Hematopoietic multipotent progenitor cell treated with erythropoietin and hydrocortisone succinate and interleukin-3 and kit ligand, for 8 days (in vitro differentiated cells): ENCODE measurements around the gene NAV2.

Experiments
- DNase-seq: peaks from one replicate; pipeline ENCODE4 v3.0.0-alpha.2; 2015

Gene NAV2

DNA sequence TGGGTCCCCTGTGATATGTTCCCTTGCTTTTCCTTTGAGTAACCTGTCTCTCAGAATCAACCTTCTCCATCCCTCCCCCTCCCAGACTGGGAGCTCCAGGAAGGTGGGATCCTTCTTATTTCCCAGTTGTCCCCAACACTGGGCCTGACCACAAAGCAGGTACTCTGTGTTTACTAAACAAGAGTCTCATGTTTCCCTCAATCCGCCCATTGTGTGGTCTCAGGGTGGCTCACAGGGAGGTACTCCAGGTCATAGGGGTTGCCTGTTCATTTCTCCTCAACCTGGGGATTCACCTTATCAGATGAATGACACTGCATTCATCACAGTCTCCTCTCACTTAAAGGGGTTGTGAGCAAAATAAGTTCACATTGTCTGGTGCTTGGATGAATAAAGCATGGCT lies 26.4 kb upstream of the NAV2 start:
- DNase-seq, result no peak

DNA sequence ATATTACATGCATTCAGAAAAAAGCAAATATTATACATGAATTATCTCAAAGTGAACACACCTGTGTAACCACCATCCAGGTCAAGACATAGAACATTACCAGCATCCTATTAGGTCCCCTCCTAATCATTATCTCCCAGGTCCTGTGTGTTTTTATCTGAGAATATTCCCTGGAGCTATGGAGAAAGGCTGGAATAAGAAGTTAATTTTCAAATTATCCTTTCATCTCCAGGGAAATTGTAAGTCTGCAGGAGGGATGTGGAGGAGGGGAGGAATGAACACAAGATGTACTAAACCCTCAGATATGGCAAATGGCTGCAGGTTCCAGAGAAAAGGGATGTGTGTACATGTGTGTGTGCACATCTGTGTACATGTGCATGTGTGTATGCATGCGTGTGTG lies 25.2 kb upstream of the NAV2 start:
- no peak for DNase-seq

DNA sequence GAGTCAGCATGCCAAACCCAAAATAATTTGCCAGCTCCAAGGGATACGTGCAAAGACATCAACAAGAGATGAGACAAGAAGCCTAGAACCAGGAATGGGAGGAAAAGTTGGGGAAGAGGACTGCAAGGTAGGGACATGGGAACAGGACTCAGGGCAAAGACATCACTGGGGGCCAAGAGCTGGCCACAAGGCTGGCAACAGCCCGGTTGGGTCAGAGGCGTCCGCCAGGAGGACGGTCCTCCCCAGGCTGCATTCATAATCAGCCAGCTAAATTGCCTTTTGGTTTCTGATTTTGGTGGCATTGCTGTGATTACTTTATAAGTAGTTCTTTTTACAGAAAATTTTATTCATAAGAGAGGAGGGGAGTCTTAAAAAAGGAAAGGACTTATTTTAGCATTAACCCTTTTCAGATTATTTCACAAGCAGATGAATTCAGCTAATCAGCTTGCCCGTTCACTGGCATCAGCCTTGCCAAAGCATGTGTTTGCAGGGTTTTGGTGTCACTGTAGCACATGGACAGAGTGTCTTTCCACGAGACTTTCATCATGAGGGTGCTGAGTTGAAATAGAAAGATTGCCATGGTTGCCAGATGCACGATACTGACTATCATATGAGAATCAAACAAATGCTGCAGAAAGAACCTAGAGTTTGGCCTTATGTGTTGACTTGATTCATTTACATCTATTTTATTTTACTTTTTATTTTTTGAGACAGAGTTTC lies 23.2 kb upstream of the NAV2 start:
- no peak for DNase-seq

DNA sequence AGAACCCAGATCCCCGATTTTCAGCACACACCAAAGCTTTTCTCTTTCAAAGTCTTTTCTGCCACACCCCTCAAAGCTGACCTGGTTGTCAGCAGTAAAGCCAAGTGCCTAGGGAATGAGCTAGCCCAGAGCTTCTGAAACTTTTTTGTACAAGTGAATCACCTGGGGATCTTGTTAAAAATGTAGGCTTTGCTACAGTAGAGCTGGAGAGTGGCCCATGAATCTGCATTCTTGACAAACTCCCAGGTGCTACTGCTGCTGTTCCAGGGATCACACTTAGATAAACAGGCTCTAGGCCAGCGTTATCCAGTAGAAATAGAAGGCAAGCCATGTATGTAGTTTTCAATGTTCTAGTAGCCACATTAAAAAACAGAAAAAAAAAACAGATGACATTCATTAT lies 21.8 kb upstream of the NAV2 start:
- no peak for DNase-seq

DNA sequence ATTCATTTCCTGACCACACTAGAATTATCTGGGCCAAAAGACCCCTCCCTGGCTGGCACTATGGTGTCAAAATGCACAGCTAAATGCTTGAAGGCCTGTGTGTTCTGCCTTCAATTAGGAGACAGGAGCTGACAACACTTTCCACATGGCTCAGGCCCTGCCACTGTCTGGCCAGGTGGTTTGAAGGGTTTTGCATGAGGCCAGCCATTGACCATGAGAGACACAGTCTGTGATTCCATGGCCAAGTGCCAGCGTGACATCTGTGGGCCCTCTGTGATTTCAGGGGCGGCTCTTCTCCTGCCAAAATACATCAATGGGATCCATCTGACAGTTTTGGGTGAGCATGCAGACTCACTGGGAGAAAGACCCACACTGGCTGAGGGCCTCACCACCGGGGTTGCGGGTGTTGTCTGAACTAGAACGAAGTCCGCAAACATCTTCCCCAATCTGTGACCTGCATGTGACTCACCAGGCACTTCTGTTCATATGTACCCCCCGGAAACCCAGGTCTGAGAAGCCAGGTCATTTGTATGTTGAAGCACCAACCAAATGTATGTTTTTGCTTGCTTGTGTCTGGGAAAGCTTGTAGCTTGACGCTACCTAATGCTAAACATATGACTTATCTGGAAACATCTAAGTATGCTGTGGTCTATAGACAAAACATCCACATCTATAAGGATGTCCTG lies 20.7 kb upstream of the NAV2 start:
- DNase-seq, result no peak

DNA sequence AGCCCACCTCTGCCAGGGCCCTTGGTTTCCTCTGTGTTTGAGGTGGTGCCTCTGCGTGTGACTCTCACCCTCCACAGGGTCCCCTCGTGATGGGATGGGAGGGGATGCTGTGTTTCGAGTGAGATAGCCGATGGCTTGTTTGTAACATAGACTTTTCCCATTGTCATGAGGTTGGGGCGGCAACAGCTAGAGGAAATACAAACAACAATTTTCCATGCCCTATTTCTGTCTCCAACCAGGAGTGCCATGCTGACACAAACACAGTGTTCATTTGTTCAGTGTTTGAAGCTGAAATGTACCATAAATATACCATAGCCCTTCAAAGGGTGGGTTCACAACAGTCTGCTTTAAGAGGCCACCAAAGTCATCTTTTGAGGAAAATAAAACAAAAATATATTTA lies 19.5 kb upstream of the NAV2 start:
- DNase-seq, result no peak

DNA sequence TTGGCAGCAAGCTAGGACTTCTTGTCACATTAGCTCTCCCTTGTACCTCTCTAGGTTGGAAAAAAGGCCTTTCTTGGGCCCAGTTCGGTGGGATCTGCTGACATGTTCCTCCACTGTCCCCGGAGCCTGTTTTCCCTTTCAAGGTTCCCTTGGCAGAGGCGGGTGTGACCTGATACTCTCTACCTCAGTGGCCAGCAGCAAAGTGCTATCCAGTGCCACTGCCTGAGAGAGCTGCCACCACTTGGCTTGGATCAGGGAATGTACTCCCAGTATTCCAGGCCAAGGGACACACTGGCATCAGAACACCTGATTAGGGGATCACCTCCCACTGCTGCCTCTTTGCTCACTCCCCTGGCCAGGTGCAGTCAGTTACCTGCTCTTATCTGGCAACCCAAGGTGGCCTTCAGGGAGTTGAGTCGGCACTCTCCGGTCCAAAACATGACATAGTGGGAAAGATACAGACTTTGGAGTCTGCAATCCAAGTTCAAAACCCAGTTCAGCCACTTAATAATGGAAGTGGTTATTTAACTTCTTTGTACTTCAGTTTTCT lies 17.8 kb upstream of the NAV2 start:
- DNase-seq, result no peak

DNA sequence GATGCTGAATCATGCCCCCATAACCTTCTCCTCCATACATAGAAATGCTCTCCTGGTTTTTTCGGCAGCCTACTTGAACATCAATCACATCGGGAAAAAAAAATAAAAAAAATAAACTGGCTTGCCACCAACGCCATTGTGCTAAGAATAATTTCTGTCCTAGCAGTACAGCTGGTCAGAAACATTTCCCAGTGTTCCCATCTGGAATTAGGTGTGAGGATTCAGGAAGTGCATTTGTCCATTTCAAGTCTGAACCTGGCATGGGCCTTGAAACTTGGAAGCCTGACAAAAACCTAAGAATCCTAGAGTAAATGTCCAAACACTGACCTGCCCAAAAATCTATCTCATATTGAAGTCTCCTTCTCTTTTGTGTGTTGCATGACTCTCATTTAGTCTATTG lies 16.6 kb upstream of the NAV2 start:
- DNase-seq, result no peak

DNA sequence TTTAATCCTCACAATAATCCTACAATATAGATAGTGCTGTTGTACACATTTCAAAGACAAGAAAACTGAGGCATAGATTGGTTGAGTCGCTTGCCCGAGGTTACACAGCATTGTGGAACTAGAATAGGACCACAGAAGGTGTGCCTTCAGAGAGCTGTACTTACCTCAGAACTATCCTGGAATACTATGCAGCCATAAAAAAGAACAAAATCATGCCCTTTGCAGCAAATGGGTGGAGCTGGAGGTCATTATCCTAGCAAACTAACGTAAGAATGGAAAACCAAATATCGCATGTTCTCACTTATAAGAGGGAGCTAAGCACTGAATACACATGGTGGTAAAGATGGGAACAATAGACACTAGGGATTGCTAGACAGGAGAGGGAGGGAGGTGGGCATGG lies 15.7 kb upstream of the NAV2 start:
- no peak for DNase-seq

DNA sequence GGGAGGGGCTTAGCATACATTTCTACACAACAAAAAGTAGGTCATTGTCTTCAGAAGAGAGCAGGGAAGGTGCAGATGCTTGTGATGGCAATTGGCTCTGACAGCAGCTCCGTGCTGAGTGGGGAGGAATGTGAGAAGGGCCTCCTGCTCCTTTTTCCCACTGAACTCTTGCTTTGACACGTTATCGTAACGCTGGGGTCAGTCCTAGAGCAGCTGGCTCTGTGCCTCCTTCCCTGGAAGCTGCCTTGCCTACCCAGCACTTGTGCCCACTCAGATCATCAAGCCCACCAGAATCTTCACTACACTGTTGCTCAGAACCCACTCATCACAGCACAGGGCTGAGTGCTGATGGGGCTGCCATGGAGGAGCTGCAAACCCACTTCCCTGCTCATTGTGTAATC lies 14.9 kb upstream of the NAV2 start:
- no peak for DNase-seq

DNA sequence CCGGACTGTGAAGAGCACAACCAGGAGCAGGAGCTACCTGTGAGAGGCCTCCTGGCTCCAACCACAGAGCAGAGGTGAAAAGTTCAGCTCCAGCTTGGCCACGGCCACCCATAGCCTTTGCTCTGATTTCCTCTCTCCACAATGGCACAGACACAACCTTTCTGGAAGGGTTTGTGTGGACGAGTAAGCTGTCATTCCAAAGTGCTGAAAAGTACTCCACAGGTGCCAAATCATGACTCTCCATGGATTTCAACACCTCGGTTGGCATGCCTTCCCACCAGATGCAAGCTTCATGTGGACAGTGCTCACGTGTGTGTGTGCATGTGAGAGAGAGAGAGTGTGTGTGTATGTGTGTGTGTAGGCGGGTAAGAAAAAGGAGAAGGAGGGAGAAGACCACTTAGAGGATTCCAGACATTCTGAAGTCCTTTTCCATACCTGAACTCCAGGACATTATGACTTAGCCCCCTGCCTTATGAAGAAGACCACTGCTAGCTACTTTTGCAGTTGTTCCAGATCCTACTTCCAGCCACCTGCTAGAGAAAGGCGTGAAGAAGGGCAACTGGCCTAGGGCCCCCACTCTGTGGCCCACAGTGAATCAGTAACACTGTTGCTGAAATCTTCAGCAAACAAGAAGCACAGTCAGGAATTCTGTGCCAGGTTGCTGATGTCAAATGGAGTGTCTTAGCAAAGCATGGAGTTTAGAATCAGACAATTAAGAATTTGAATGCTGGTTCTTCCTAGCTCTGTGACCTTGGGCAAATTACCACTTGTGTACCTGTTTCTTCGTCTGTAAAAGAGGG lies 13.9 kb upstream of the NAV2 start:
- no peak for DNase-seq

DNA sequence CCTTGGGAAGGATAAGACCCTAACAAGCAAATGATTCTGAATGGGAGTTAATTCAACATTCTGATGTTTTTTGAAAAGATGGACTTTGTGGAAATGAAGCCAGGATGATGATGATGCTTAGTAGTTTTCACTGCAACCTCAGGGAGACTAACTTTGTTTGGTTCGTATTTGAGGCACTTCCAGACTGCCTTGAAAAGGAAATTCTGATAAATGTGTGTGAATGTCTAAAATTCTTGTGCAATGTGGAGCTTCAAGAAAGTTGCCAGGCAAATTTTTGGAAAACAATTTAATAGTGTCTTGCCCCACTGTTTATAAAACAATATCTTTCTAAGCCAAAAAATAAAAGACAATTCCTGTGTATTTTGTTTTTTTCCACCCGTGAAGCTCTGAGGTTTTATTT lies 11.2 kb upstream of the NAV2 start:
- DNase-seq, result no peak

DNA sequence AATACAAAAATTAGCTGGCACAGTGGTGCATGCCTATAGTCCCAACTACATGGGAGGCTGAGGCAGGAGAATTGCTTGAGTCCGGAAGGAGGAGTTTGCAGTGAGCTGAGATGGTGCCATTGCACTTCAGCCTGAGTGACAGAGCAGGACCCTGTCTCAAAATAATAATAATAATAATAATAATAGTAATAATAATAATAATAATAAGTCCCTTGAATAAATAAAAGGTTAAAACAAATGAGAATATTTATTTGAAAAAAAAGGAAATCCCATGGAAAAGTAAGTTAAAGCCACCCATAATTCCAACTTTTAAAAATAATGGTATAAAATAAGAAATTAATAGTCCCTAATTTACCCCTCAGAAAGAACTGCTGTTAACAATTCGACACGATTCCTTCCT lies 10.0 kb upstream of the NAV2 start:
- DNase-seq, result no peak

DNA sequence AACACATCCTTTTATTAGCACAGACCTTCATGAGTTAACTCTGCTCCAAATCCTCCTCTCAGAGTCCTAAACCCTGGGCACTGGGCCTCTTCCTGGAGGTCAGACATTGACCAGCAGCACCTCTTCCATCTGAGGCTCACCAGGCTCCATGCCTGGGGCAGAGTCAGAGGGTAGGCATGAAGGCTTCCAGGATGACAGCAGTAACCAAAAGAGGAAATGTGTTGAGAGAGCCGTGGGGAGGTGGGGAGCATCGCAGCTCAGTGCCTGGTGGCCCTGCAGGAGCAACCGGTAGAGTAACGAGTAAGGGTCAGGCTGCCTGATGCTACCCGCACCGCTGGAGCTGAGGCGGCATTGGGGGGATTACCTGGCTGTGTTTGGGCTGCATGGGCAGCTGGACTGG lies 9.4 kb upstream of the NAV2 start:
- DNase-seq, result no peak

DNA sequence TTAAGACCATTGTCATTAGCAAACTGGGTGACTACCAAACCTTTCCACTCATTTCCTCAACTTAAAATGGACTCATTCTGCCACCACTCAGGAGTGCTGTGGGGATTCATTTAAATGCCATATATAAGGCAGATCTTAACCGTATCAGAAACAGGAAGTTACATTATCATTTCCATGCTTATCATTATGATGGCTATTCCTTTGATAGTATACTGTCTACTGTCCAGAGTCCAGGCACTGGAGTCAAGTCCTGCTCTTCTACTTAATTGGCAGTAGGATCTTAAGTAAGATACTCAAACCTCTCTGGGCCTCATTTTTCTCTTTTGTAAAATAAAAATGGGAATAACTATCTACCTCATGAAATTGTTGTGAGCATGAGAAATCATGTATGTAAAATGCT lies 8.4 kb upstream of the NAV2 start:
- DNase-seq, result no peak

DNA sequence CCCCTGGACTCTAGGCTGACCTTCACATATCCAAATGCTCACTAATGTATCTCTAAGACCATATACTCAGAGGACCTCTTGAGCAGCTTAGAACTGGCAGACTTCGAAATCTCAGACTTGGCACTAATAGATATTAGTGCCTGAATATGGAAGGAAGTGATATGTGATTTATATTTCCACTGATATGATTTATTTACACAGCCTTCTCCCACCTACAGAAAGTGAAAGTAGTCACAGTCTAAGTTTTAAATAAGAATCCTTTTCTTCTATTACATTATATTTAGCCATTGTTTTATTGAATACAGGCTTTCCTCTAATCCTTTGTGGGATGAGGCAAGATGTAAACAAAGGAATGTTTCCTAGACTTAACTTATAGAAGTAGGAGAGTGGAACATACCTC lies 6.7 kb upstream of the NAV2 start:
- DNase-seq, result no peak

DNA sequence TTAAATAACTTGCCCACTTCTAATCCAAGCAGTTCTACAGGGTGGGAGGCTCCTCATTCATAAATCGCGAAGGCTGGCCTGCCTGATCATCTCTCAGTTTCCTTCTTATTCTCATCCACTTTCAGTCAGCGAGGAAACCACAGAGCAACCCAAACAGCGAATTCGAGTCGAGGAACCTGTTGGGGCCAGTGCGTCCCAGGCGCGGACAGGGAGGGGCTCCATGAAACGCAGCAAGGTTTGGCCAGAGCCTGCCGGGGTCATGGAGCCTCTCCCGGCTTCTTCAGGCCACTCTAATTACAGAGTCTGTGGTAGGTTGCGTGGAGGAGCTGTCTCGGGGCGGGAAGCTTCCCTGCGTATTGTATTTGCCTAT lies 741 bp upstream of the NAV2 start:
- DNase-seq, result no peak

DNA sequence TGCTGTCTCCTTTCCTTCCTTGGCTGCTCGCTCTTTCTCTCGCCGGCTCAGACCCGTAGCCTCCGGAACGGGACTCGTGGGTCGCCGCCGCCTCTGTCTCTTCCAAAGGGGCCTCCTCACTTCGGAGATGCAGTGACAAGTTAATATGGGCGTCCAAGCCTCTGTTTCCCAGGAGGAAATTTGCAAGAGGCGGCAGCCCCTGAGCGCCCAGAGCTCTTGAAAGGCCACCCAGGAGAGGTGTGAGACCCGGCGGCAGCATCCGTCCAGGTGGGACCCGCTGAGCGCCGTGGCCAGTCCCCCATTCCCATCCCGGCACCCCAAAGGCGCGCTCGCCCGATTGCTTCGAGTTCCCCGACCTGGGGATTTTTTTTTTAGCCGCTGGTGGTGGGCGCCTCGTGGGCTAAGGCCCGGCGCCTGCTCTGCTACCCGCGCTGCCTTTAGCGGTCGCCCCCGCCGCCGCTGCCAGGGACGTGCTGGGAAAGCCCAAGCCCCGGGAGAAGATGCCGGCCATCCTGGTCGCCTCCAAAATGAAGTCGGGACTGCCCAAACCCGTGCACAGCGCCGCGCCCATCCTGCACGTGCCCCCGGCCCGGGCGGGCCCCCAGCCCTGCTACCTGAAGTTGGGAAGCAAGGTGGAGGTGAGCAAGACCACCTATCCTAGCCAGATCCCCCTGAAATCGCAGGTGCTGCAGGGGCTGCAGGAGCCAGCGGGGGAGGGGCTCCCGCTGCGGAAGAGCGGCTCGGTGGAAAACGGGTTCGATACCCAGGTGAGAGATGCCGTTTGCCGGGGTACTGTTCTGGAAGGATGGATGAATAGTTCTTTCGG lies 772 bp downstream of the NAV2 start:
- no peak for DNase-seq

DNA sequence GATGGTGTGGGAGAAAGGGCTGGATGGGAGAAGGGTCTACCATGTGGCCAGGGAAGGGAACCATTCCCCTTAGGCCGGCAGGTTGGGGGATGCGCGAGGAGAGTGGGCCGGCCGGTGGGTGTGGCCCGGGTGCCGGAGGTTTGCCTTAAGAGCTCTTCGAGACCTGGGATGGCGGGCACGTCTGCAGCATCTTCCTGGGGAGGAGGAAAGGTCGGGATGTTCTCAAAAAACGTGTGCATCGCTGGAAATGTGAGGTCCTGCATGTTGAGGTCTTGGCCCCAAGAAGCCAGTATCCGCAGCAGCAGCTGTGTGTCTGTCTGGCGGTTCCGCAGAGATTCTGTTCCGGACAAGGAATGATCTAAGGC lies 1.4 kb downstream of the NAV2 start:
- DNase-seq, result no peak

DNA sequence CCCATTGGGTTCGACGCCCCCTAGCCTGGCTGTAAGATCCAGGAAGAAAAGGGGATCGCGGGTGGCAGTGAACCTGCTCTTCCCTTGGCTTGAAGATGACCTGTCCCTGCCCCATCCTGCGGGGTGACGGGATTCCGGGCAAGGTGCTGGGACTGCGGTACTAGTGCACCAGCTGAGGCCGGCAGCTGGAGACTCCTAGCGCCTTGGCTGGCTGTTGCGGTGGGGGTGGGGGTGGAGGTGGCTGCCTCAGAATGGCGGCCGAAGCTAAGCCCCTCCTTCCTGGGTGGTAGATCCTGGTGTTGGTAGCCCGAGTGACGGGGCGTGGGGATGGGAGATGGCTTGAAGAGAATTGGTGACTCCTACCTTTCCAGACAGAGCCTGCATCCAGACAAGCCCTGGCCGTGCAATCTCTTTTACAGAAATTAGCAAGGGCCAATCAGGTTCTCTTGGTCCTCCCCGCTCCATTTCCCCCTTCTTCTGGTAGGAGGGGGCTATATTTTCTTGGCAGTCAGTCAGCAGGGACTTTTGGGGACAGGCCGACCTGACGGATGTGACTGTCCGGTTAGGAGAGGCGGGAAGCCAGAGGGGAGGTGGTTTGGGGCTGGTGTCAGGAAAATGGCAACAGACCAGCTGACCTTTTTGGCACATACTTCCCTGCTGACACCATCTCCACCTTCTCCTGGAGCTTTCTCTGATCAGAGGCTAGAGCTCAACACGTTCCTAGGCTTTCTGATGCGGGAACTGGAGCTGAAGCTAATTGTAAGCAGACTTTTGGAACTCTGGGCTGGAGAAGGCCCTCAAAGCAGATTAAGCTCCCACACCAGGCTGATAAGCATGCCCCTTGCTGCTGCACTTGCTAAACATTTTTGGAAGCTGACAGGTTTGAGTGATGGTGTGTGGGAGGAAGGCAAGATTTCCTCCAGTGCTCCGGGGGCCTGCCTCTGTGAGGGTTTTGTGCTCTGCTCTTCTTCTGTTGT lies 2.0 kb downstream of the NAV2 start:
- no peak for DNase-seq

DNA sequence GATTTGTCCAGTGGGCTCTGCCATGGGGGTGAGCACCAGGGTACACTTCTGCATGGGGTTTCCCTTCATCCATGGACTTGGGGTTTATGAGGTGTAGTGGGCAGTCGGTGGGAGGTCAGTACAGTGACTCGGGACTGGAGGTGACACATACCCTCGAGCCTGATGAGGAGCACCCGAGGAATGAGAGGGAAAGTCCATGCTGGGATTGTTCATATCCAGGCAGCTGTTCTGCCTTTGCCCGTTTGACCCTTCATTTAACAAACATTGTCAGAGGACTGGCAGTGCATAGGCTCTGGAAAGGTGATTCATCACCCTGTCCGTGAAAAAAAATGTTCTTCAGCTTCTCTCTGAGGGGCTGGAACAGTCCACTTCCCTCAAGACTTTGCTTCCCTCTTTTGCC lies 2.7 kb downstream of the NAV2 start:
- DNase-seq, result no peak

DNA sequence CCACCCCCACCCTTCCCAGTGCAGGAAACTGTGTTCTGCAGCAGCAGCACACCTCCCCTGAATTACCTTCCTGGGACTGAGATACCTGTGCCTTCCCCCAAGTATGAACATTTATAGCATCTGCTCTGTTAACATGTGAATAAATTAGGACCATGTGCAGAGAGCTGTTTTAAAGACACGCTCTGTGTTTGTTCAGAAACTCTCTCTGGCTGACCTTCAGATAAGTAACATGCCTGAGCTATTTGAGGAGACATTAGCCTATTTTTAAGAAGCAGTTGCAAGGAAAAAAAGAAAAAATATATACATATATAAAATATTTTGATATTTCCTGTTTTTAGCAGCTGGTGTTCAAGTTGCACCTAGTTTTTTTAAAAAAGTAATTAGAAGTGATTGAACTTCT lies 5.4 kb downstream of the NAV2 start:
- no peak for DNase-seq
